Esophagus squamous epithelium (tissue), 4 donors: ENCODE measurements around the gene SULT2B1.

Experiments
- CTCF ChIP-seq, 6 experiments: fragments of 450-650 bp in 4 of 6; fragments of 200-600 bp in 2 of 6; sonication (generic) in 2 of 6; IDR thresholded peaks; one replicate each; pipeline ENCODE4 v1.5.1; 2016 to 2019; ENCODE audit warnings: antibody characterized with exemption in 6 of 6, mild to moderate bottlenecking in 4 of 6, moderate library complexity in 4 of 6
- POLR2A ChIP-seq, 4 donors: fragments of 450-650 bp; IDR thresholded peaks; one replicate each; pipeline ENCODE4 v1.6.1; 2017; ENCODE audit warnings: antibody characterized with exemption in 4 of 4, mild to moderate bottlenecking in 4 of 4, moderate library complexity in 3 of 4

- no peak for TF ChIP-seq CTCF (IDR thresholded peaks at IDR 0.05)
- no peak for TF ChIP-seq POLR2A (IDR thresholded peaks at IDR 0.05)
These were observed 39.3 kb upstream of the SULT2B1 start for GRCh38 chr19:48512504-48513288.
